ENCODE data around the gene YJEFN3. TPM values are rescaled to one million over a fixed set of nuclear protein-coding genes. Genes with fewer than 3 reads are reported as not detected.

The YJEFN3 gene
- total and polyA plus RNA-seq, 2 of the 8 experiments (the other 6 are each of a cell fraction or from before 2014, with no cell fraction given) = 5.7 to 9.4 TPM

- TF ChIP-seq EP300 (IDR thresholded peaks at IDR 0.05; ENCODE audit: borderline replicate concordance in 1 of 2, low read depth in 2 of 2, low read length in 2 of 2) = no peak
Observed at GRCh38 chr19:19563348-19563848, 34.7 kb downstream of the YJEFN3 start (continued).

Measured in H1 (cell line).